HL-60 (cell line): ENCODE results near the gene PXK.
"Not testable (repeated sequence)": the region's sequence is repeated elsewhere in the genome, so short reads cannot be mapped to it uniquely, and the experiment has no call there.

Experiments
- DNase-seq, 2 experiments: peaks; one replicate each; pipeline ENCODE4 v3.0.0-alpha.2; 2010 to 2020; ENCODE audit warnings: low read depth in 1 of 2, low spot score in 1 of 2
- H3K27ac ChIP-seq: fragments of 250-450 bp; sonication (Bioruptor Pico); replicated peaks from 2 replicates; pipeline ENCODE4 v1.5.1; 2020; ENCODE audit warnings: mild to moderate bottlenecking, moderate library complexity
- H3K27me3 ChIP-seq: fragments of 250-450 bp; sonication (Bioruptor Pico); 2 replicates; pipeline ENCODE4 v1.5.1; 2021; ENCODE audit warnings: mild to moderate bottlenecking, moderate library complexity; ENCODE audit not compliant: insufficient read depth, poor library complexity, severe bottlenecking
- H3K4me3 ChIP-seq: replicated peaks from 2 replicates; pipeline ENCODE4 v1.5.1; 2011; ENCODE audit warnings: mild to moderate bottlenecking, control low read depth, low read length; ENCODE audit not compliant: insufficient read depth
- GABPA ChIP-seq: IDR thresholded peaks from 2 replicates; pipeline ENCODE4 v1.6.1; 2012; ENCODE audit warnings: low read depth
- POLR2AphosphoS5 ChIP-seq: IDR thresholded peaks from 2 replicates; pipeline ENCODE4 v1.6.1; 2012; ENCODE audit warnings: low read depth
- SPI1 ChIP-seq: IDR thresholded peaks from 2 replicates; pipeline ENCODE4 v1.6.1; 2012; ENCODE audit warnings: low read depth, mild to moderate bottlenecking, borderline replicate concordance
- TF ChIP-seq, protein P1 (sequence below): IDR thresholded peaks from 2 replicates; pipeline ENCODE4 v1.6.1; 2012; ENCODE audit warnings: low read depth; ENCODE audit not compliant: insufficient replicate concordance
- TF ChIP-seq, protein P2 (sequence below): IDR thresholded peaks from one replicate; pipeline ENCODE4 v1.5.1; 2011; ENCODE audit warnings: low read length, control low read depth, inconsistent platforms; ENCODE audit not compliant: insufficient read depth

The PXK gene

DNA sequence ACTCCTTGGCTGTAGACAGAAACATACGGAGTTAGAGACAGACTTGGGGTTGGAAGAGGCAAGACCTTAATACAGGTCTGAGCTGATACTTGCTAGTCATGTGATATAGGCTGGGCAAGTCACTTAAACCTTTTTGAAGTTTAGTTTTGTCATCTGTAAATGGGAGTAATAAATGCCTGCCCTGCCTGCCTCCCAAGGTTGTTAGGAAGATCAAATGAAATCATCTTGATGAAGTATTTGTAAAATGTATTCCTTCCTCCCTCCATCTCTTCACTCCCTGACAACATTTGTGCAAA lies 2.9 kb downstream of the PXK start:
- Histone ChIP-seq H3K27ac (peak overlapping the region; percentile 92), H3K4me3 (peak overlapping the region; percentile 22), H3K27me3 (no peaks in the 10 kb centered on the region)
- TF ChIP-seq, protein P1, sequence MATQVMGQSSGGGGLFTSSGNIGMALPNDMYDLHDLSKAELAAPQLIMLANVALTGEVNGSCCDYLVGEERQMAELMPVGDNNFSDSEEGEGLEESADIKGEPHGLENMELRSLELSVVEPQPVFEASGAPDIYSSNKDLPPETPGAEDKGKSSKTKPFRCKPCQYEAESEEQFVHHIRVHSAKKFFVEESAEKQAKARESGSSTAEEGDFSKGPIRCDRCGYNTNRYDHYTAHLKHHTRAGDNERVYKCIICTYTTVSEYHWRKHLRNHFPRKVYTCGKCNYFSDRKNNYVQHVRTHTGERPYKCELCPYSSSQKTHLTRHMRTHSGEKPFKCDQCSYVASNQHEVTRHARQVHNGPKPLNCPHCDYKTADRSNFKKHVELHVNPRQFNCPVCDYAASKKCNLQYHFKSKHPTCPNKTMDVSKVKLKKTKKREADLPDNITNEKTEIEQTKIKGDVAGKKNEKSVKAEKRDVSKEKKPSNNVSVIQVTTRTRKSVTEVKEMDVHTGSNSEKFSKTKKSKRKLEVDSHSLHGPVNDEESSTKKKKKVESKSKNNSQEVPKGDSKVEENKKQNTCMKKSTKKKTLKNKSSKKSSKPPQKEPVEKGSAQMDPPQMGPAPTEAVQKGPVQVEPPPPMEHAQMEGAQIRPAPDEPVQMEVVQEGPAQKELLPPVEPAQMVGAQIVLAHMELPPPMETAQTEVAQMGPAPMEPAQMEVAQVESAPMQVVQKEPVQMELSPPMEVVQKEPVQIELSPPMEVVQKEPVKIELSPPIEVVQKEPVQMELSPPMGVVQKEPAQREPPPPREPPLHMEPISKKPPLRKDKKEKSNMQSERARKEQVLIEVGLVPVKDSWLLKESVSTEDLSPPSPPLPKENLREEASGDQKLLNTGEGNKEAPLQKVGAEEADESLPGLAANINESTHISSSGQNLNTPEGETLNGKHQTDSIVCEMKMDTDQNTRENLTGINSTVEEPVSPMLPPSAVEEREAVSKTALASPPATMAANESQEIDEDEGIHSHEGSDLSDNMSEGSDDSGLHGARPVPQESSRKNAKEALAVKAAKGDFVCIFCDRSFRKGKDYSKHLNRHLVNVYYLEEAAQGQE: no peak
- TF ChIP-seq POLR2AphosphoS5: no peak
- no peak for TF ChIP-seq GABPA
- no peak for TF ChIP-seq SPI1
- TF ChIP-seq, protein P2, sequence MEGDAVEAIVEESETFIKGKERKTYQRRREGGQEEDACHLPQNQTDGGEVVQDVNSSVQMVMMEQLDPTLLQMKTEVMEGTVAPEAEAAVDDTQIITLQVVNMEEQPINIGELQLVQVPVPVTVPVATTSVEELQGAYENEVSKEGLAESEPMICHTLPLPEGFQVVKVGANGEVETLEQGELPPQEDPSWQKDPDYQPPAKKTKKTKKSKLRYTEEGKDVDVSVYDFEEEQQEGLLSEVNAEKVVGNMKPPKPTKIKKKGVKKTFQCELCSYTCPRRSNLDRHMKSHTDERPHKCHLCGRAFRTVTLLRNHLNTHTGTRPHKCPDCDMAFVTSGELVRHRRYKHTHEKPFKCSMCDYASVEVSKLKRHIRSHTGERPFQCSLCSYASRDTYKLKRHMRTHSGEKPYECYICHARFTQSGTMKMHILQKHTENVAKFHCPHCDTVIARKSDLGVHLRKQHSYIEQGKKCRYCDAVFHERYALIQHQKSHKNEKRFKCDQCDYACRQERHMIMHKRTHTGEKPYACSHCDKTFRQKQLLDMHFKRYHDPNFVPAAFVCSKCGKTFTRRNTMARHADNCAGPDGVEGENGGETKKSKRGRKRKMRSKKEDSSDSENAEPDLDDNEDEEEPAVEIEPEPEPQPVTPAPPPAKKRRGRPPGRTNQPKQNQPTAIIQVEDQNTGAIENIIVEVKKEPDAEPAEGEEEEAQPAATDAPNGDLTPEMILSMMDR: no peak
- DNase-seq: no peak

DNA sequence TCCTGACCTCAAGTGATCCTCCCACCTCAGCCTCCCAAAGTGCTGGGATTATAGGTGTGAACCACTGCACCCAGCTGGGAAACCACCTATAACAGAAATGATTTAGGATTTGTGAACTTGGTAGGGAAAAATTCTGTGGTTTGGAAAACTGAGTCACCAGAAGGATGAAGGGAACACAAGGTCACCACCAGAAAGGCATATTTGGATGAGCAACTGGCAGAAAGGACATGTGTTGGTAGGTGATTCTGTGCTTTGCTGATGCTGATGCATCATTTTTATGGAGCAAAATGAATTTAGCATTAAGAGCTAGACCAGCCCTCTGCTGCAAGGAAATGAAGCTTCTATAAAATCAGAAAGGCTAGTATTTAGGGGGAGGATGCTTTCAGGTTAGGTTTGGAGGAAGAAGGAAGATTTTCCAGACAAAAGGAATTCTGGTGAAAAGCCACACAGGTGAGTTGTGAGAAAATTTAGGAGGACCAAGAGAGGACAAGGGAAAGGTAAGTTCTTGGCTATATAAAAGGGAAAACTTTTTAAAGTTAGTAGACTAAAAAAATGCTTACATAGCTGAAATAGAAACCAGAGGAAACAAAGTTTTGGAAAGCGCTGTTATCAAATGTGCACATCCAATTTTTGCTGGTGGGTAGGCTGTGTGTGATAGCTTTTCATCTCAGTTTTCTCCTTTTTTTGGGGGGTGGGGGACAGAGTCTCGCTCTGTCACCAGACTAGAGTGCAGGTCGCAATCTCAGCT lies 3.6 kb downstream of the PXK start:
- Histone ChIP-seq H3K4me3 (peak overlapping the region; percentile 17; the same call in 1 of the 2 replicates), H3K27me3 (no peaks in the 10 kb centered on the region), H3K27ac (peak overlapping the region; percentile 92)
- no peak for DNase-seq
- TF ChIP-seq, protein P1: no peak
- no peak for TF ChIP-seq POLR2AphosphoS5
- TF ChIP-seq SPI1: no peak
- TF ChIP-seq, protein P2: no peak
- TF ChIP-seq GABPA: no peak

DNA sequence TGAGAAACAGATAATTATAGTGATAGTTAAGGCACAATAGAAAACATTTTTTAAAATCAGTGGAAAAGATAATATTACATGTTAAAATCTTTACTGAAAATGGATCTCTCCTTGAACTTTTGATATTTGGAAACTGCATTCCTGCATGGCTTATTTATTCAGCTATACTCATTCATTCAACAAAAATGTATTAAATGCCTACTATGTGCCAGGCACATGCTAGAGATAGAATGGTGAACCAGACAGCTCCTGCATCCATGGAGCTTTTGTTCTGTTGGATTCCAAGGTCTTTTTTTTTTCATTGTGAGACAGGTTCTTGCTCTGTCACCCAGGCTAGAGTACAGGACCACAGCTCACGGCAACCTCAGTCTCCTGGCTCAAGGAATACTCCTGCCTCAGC lies 4.5 kb downstream of the PXK start:
- Histone ChIP-seq H3K27ac (peak overlapping the region; percentile 92), H3K27me3 (no peaks in the 10 kb centered on the region), H3K4me3 (no peak overlapping the region)
- DNase-seq: no peak
- no peak for TF ChIP-seq SPI1
- TF ChIP-seq, protein P2: no peak
- TF ChIP-seq, protein P1: no peak
- TF ChIP-seq POLR2AphosphoS5: no peak
- no peak for TF ChIP-seq GABPA

DNA sequence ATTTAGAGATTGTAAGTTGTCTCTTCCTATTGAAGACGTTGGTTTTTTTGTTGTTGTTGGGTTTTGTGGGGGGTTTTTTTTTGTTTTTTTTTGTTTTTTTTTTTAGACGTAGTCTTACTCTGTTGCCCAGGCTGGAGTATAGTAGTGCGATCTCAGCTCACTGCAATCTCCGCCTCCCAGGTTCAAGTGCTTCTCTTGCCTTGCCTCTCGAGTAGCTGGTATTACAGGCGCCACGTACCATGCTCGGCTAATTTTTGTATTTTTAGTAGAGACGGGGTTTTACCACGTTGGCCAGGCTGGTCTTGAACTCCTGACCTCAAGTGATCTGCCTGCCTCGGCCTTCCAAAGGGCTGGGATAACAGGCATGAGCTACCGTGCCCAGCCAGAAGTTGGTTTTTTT lies 6.5 kb downstream of the PXK start:
- H3K27ac ChIP-seq: peak overlapping the region; percentile 92
- not testable (repeated sequence) for DNase-seq

More for the DNA sequence above, 6.5 kb downstream of the PXK start:
- not testable (repeated sequence) for H3K27me3 ChIP-seq, H3K4me3 ChIP-seq
